HCT116 (cell line): ENCODE data around the gene SLC4A11. TPM values are rescaled to one million over a fixed set of nuclear protein-coding genes. Genes with fewer than 3 reads are reported as not detected.

Source experiments
- ATAC-seq: fragments of 200-7000 bp; cut with Tn5 transposase; 2 replicates; pipeline ENCODE4 v1.9.1; 2020; ENCODE audit warnings: mild to moderate bottlenecking, moderate library complexity
- BruUV-seq: library from RNA; stranded (reverse); fragments of 400-500 nt; replicated peaks from 2 replicates; lab custom pipeline; 2021; lab: Mats Ljungman, UMichigan
- CTCF ChIA-PET: fragments of 300-600 bp; sonication (Branson Sonifier 250); formaldehyde crosslinking; loops from one replicate; lab custom pipeline; 2021; ENCODE audit warnings: antibody characterized with exemption; lab: Charles Lee
- POLR2A ChIA-PET: fragments of 300-600, 350-600 bp; sonication (Branson Sonifier 250); formaldehyde crosslinking; loops from one replicate; lab custom pipeline; 2021; ENCODE audit warnings: antibody characterized with exemption; lab: Charles Lee
- RAD21 ChIA-PET, 2 experiments: fragments of 300-600 bp; sonication (Branson Sonifier 250); formaldehyde crosslinking; loops; one replicate each; lab custom pipeline; 2023; ENCODE audit warnings: low total read pairs in 2 of 2; ENCODE audit not compliant: uncharacterized antibody in 2 of 2, unreplicated experiment in 2 of 2, low non-redundant PET in 1 of 2; lab: Charles Lee
- DNase-seq: peaks from one replicate; pipeline ENCODE4 v3.0.0-alpha.2; 2010; ENCODE audit warnings: low read depth, low spot score
- H2AFZ ChIP-seq: fragments of 200-600 bp; shearing (Covaris generic), sonication (generic); 2 replicates; pipeline ENCODE4 v1.6.1; 2017; ENCODE audit warnings: low read depth, mixed run types, mixed read lengths, antibody characterized with exemption, low read length; ENCODE audit not compliant: poor library complexity, severe bottlenecking
- H3K27ac ChIP-seq: 2 replicates; pipeline ENCODE4 v1.5.1; 2012; ENCODE audit warnings: low read depth, low read length
- H3K27me3 ChIP-seq: fragments of 200-600 bp; sonication (generic); 2 replicates; pipeline ENCODE4 v1.6.1; 2016; ENCODE audit warnings: mixed run types, low read length, mixed read lengths; ENCODE audit not compliant: insufficient read depth
- H3K36me3 ChIP-seq, 2 experiments: fragments of 200-500 bp in 1 of 2; fragments of 200-600 bp in 1 of 2; sonication (Bioruptor generic) in 1 of 2; sonication (generic) in 1 of 2; 2 replicates each; pipeline versions ENCODE4 v1.5.1 to v1.6.1; 2014 to 2016; ENCODE audit warnings: low read length in 2 of 2, inconsistent platforms in 1 of 2, mixed read lengths in 1 of 2, mixed run types in 1 of 2; ENCODE audit not compliant: insufficient read depth in 2 of 2, control insufficient read depth in 1 of 2
- H3K4me1 ChIP-seq, 2 experiments: fragments of 200-600 bp in 1 of 2; sonication (generic) in 1 of 2; 2 replicates each; pipeline versions ENCODE4 v1.5.1 to v1.6.1; 2012 to 2017; ENCODE audit warnings: low read length in 2 of 2, inconsistent platforms in 1 of 2, mild to moderate bottlenecking in 1 of 2, mixed read lengths in 1 of 2, mixed run types in 1 of 2, moderate library complexity in 1 of 2; ENCODE audit not compliant: insufficient read depth in 2 of 2, control insufficient read depth in 1 of 2
- H3K4me2 ChIP-seq: fragments of 200-600 bp; sonication (generic); 2 replicates; pipeline ENCODE4 v1.6.1; 2017; ENCODE audit warnings: mixed run types, low read length, mixed read lengths
- H3K4me3 ChIP-seq, 2 experiments: fragments of 200-600 bp in 1 of 2; sonication (generic) in 1 of 2; replicated peaks in 1 of 2; 2 replicates each; pipeline ENCODE4 v1.5.1; 2011 to 2016; ENCODE audit warnings: low read length in 2 of 2, control low read depth in 1 of 2, low read depth in 1 of 2, mild to moderate bottlenecking in 1 of 2, mixed read lengths in 1 of 2, mixed run types in 1 of 2
- H3K79me2 ChIP-seq: fragments of 200-600 bp; sonication (generic); 2 replicates; pipeline ENCODE4 v1.6.1; 2017; ENCODE audit warnings: mild to moderate bottlenecking, mixed run types, low read length, moderate library complexity, mixed read lengths; ENCODE audit not compliant: insufficient read depth
- H3K9ac ChIP-seq: fragments of 200-600 bp; sonication (generic); 2 replicates; pipeline ENCODE4 v1.6.1; 2016; ENCODE audit warnings: low read length, mixed read lengths
- H3K9me2 ChIP-seq: fragments of 200-600 bp; sonication (generic), shearing (Covaris generic); 2 replicates; pipeline ENCODE4 v1.6.1; 2017; ENCODE audit warnings: mixed run types, mild to moderate bottlenecking, moderate library complexity; ENCODE audit not compliant: insufficient read depth
- H3K9me3 ChIP-seq, 2 experiments: fragments of 200-500 bp in 1 of 2; fragments of 200-600 bp in 1 of 2; sonication (Bioruptor generic) in 1 of 2; sonication (generic) in 1 of 2; 2 replicates each; pipeline ENCODE4 v1.6.1; 2014 to 2017; ENCODE audit warnings: low read length in 2 of 2, mixed read lengths in 2 of 2, inconsistent platforms in 1 of 2, low read depth in 1 of 2, mild to moderate bottlenecking in 1 of 2, mixed run types in 1 of 2, moderate library complexity in 1 of 2; ENCODE audit not compliant: control insufficient read depth in 1 of 2, insufficient read depth in 1 of 2
- H4K20me1 ChIP-seq: fragments of 200-600 bp; sonication (generic), shearing (Covaris generic); 2 replicates; pipeline ENCODE4 v1.6.1; 2017; ENCODE audit warnings: mixed run types, mild to moderate bottlenecking, moderate library complexity; ENCODE audit not compliant: insufficient read depth
- CBX3 ChIP-seq: IDR thresholded peaks from 2 replicates; pipeline ENCODE4 v1.6.1; 2012; ENCODE audit warnings: low read depth
- CEBPB ChIP-seq: IDR thresholded peaks from 2 replicates; pipeline ENCODE4 v1.6.1; 2012; ENCODE audit warnings: low read depth
- ELF1 ChIP-seq: IDR thresholded peaks from 2 replicates; pipeline ENCODE4 v1.6.1; 2012; ENCODE audit warnings: low read depth, borderline replicate concordance
- EZH2 ChIP-seq: fragments of 200-600 bp; sonication (generic); IDR thresholded peaks from 2 replicates; pipeline ENCODE4 v1.6.1; 2017; ENCODE audit warnings: antibody characterized with exemption, mixed run types
- RAD21 ChIP-seq: IDR thresholded peaks from 2 replicates; pipeline ENCODE4 v1.6.1; 2012; ENCODE audit warnings: low read depth, mild to moderate bottlenecking
- SP1 ChIP-seq: IDR thresholded peaks from 2 replicates; pipeline ENCODE4 v1.6.1; 2012; ENCODE audit warnings: low read depth
- SRF ChIP-seq: IDR thresholded peaks from 2 replicates; pipeline ENCODE4 v1.6.1; 2012; ENCODE audit warnings: low read depth
- TCF7L2 ChIP-seq: IDR thresholded peaks from 2 replicates; pipeline ENCODE4 v1.7.0; 2011; ENCODE audit warnings: borderline replicate concordance, inconsistent platforms; ENCODE audit not compliant: insufficient read depth, insufficient read length; ENCODE audit errors: extremely low read depth
- ZFX ChIP-seq: fragments of 450-650 bp; IDR thresholded peaks from 2 replicates; pipeline ENCODE4 v1.6.1; 2017
- intact Hi-C: fragments of 100-400 bp; cut with micrococcal nuclease; formaldehyde crosslinking; loops from 2 replicates; pipeline ENCODE4 v1.10.0; 2022
- total RNA-seq: library from RNA; stranded (reverse); gene quantifications from one replicate; pipeline ENCODE4 v1.2.1, GENCODE V29; 2021; ENCODE audit not compliant: unreplicated experiment
- TF ChIP-seq, protein P1 (sequence below): IDR thresholded peaks from 2 replicates; pipeline ENCODE4 v1.6.1; 2011; ENCODE audit warnings: mild to moderate bottlenecking, low read length, moderate library complexity; ENCODE audit not compliant: insufficient replicate concordance; ENCODE audit errors: extremely low read depth
- TF ChIP-seq, protein P2 (sequence below), 3 experiments: fragments of 200-600 bp in 1 of 3; sonication (generic) in 1 of 3; IDR thresholded peaks in 2 of 3; conservative IDR thresholded peaks in 1 of 3; 2 replicates each; pipeline ENCODE4 v1.5.1; 2012 to 2017; ENCODE audit warnings: low read depth in 2 of 3, low read length in 2 of 3, antibody characterized with exemption in 1 of 3, borderline replicate concordance in 1 of 3, control low read depth in 1 of 3, mild to moderate bottlenecking in 1 of 3, mixed read lengths in 1 of 3, mixed run types in 1 of 3, moderate library complexity in 1 of 3; ENCODE audit not compliant: insufficient read depth in 1 of 3

The SLC4A11 gene
- total RNA-seq, 1 experiment from 2014 or later, result 22.7 TPM

DNA sequence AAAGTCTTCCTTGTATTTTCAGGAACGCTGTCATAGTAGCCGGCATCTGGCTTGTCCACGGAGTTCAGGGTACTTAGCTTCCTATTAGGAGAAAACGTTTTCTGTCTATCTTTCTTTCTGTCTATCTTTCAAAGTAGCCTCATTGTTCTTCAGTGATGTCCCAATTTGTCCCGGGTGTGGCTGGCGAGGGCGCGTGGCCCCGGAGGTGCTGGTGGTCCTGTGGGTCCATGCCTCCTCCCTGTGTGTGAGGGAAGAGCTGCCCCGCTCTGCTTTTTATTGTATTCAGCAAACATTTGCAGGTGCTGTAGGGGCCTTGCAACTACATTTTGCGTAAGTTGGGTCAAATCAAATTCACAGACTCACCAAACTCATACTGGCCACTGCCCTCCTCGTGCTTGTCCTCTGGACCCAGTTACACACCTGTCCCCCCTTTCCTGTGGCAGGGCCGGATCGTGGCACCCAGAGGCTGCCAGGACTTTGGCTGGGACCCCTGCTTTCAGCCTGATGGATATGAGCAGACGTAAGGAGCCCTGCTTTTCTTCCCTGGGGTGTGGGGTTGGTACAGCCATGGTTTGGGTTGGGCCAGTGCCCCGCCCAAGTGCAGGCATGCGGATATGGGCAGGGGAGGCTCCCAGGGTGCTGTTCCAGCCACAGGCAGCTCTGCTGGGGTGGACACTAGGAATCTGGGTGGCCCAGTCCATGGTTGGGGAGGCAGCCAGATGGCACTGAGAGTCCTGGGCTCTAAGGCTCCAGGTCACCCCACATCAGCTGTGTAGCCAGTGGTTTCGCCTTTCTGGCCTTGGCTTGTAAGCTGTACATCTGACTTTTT lies 17.4 kb downstream of the SLC4A11 start (continued):
- TF ChIP-seq CEBPB, result no peak
- no peak for TF ChIP-seq ZFX
- TF ChIP-seq SP1, result no peak
- no peak for TF ChIP-seq ELF1
- no peak for TF ChIP-seq TCF7L2
- TF ChIP-seq, protein P1, sequence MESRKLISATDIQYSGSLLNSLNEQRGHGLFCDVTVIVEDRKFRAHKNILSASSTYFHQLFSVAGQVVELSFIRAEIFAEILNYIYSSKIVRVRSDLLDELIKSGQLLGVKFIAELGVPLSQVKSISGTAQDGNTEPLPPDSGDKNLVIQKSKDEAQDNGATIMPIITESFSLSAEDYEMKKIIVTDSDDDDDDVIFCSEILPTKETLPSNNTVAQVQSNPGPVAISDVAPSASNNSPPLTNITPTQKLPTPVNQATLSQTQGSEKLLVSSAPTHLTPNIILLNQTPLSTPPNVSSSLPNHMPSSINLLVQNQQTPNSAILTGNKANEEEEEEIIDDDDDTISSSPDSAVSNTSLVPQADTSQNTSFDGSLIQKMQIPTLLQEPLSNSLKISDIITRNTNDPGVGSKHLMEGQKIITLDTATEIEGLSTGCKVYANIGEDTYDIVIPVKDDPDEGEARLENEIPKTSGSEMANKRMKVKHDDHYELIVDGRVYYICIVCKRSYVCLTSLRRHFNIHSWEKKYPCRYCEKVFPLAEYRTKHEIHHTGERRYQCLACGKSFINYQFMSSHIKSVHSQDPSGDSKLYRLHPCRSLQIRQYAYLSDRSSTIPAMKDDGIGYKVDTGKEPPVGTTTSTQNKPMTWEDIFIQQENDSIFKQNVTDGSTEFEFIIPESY, result no peak

DNA sequence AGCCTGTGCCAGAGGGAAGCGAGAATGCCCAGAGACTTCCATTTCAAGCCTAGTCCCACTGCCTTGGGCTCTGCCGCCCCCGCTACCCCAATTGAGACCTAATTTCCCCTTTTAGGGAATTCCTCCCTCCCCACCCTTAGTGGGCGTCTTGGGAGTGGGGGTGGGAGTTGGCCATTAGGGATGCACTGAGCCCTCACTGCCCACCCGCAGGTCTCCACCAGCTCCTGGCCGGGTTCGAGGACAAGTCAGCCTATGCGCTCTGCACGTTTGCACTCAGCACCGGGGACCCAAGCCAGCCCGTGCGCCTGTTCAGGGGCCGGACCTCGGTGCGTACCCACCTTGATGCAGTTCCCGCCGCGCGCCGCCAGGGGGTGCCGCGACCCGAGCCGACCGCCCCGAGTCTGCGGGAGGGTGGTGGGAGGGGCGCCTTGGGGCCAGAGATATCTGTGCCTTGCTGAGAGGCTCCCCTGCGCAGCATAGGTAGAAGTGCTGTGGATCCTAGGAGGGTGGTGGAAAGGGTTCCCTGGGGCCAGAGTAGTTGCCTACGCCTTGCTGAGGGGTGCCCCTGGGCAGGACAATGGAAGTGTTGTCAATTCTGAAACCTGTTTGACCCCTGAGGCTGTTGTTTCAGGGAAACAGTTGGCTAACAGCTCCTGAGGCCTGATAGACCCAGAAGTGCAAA lies 20.5 kb downstream of the SLC4A11 start:
- BruUV-seq, result no TSS peak
- Histone ChIP-seq H3K27me3 (no peaks in the 10 kb centered on the region), H3K27ac (peak overlapping the region; percentile 29; the same call in 1 of the 2 replicates), H3K4me3 (no peak overlapping the region), H3K9me3 (no peaks in the 10 kb centered on the region), H3K79me2 (peaks cover 8% of the 10 kb centered on the region; the same call in 1 of the 2 replicates), H3K4me2 (peak overlapping the region; percentile 24; the same call in 1 of the 2 replicates), H3K9me2 (no peaks in the 10 kb centered on the region), H3K4me1 (peaks cover 6 to 9% of the 10 kb centered on the region in 2 experiments; a peak in 3 of 4 replicates), H3K9ac (no peak overlapping the region), H2AFZ (no peak overlapping the region), H4K20me1 (no peaks in the 10 kb centered on the region), H3K36me3 (peaks cover 14 to 23% of the 10 kb centered on the region in 2 experiments; a peak in 3 of 4 replicates)
- TF ChIP-seq RAD21 (peak; percentile 79), SRF (no peak), TCF7L2 (no peak), CBX3 (no peak), EZH2 (no peak), SP1 (no peak)
- TF ChIP-seq, protein P2, sequence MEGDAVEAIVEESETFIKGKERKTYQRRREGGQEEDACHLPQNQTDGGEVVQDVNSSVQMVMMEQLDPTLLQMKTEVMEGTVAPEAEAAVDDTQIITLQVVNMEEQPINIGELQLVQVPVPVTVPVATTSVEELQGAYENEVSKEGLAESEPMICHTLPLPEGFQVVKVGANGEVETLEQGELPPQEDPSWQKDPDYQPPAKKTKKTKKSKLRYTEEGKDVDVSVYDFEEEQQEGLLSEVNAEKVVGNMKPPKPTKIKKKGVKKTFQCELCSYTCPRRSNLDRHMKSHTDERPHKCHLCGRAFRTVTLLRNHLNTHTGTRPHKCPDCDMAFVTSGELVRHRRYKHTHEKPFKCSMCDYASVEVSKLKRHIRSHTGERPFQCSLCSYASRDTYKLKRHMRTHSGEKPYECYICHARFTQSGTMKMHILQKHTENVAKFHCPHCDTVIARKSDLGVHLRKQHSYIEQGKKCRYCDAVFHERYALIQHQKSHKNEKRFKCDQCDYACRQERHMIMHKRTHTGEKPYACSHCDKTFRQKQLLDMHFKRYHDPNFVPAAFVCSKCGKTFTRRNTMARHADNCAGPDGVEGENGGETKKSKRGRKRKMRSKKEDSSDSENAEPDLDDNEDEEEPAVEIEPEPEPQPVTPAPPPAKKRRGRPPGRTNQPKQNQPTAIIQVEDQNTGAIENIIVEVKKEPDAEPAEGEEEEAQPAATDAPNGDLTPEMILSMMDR (IDR thresholded peaks at IDR 0.05 in 2 of 3, conservative IDR thresholded peaks at IDR 0.05 in 1 of 3; ENCODE audit: borderline replicate concordance in 1 of 3, insufficient read depth in 1 of 3, low read depth in 2 of 3, low read length in 2 of 3), result peak; percentile 75 to 95 (median 89)
- ChIA-PET RAD21 (no interaction called here), CTCF (interaction anchor here (0.8 to 2.0 kb wide), 6 partner anchors 9 to 154 kb away, joined by 3 to 9 read pairs (median 4); partner anchors contain the start of gene ITPA), POLR2A (no interaction called here)
- intact Hi-C loops, result loop anchor here (1.0 kb wide), 2 partner anchors 58 to 98 kb away; no protein-coding TSS in a partner anchor
- DNase-seq (no peak), ATAC-seq (peak; percentile 96)
